H1 (cell line): ENCODE results near the gene MYD88. TPM values are rescaled to one million over a fixed set of nuclear protein-coding genes. Genes with fewer than 3 reads are reported as not detected.

Experiments used
- CBX5 ChIP-seq: fragments of 300-800, 300-1000 bp; sonication (generic); IDR thresholded peaks from 2 replicates; pipeline ENCODE4 v1.7.1; 2016; ENCODE audit warnings: antibody characterized with exemption, low read length, low read depth
- EGR1 ChIP-seq: IDR thresholded peaks from 2 replicates; pipeline ENCODE4 v1.6.1; 2011; ENCODE audit warnings: low read depth, low read length, borderline replicate concordance
- RXRA ChIP-seq: IDR thresholded peaks from 2 replicates; pipeline ENCODE4 v1.6.1; 2011; ENCODE audit warnings: low read depth, mild to moderate bottlenecking, low read length, moderate library complexity; ENCODE audit not compliant: insufficient read depth
- SIRT6 ChIP-seq: IDR thresholded peaks from one replicate; pipeline ENCODE4 v1.7.1; 2012; ENCODE audit warnings: low read length, inconsistent platforms
- SP1 ChIP-seq: IDR thresholded peaks from 2 replicates; pipeline ENCODE4 v1.6.1; 2011; ENCODE audit warnings: low read depth, low read length
- SP2 ChIP-seq: IDR thresholded peaks from 2 replicates; pipeline ENCODE4 v1.6.1; 2012; ENCODE audit warnings: mild to moderate bottlenecking, low read length, inconsistent platforms
- TAF7 ChIP-seq: optimal IDR thresholded peaks from 2 replicates; pipeline ENCODE3; 2011; ENCODE audit warnings: low read depth, mild to moderate bottlenecking, inconsistent platforms, low read length, moderate library complexity, borderline replicate concordance
- polyA plus RNA-seq, 7 experiments: library from polyadenylated mRNA; depleted of rRNA in 3 of 7; stranded (reverse) in 5 of 7; unstranded in 2 of 7; fragments of >200 nt in 5 of 7; fragments of 200-250 nt in 2 of 7; gene quantifications; 1 replicate in 5 of 7; 2 replicates in 1 of 7; 4 replicates in 1 of 7; pipeline versions ENCODE4 v1.2.1 to v1.2.3, GENCODE V29; 2011 to 2013; ENCODE audit warnings: missing spikeins in 2 of 7, mixed read lengths in 2 of 7
- total RNA-seq: library from RNA; stranded (reverse); fragmentation: NEBNext Ultra II Directional; extraction: Animal tissue kit (Norgen Biotek cat#: 25700); gene quantifications from 2 replicates; pipeline ENCODE4 v1.2.1, GENCODE V29; 2021
- TF ChIP-seq, protein P1 (sequence below), 3 experiments: IDR thresholded peaks; 1 replicate in 2 of 3; 2 replicates in 1 of 3; pipeline versions ENCODE4 v1.5.1 to v1.6.1; 2011; ENCODE audit warnings: low read length in 3 of 3, mild to moderate bottlenecking in 3 of 3, inconsistent platforms in 2 of 3, low read depth in 1 of 3, moderate library complexity in 1 of 3; ENCODE audit not compliant: insufficient read depth in 1 of 3; ENCODE audit errors: control extremely low read depth in 1 of 3
- TF ChIP-seq, protein P2 (sequence below): IDR thresholded peaks from 2 replicates; pipeline ENCODE4 v1.6.1; 2012; ENCODE audit warnings: low read length, inconsistent platforms

The MYD88 gene
- total and polyA plus RNA-seq, 2 of the 8 experiments (the other 6 are each of a cell fraction or from before 2014, with no cell fraction given): 22.1 to 22.5 TPM

DNA sequence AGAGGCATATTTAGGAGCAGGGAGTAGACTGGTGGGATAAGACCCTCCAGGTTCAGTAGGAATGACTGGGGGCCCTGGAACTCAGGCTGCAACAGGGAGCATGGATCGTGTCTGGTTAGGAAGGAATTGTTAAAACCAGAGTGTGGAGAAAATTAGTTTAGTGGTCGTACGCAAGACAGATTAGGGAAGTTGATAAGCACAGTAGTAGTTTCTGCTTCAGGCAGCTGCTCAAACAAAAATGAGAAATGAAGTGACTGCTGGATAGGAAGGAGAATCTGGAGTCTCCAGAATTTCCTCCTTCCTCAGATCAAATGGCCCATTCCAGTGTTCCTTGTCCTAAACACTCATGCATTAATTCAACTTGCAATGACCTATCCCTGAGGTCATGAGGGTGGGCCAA lies 11.2 kb downstream of the MYD88 start (continued):
- TF ChIP-seq, protein P1, sequence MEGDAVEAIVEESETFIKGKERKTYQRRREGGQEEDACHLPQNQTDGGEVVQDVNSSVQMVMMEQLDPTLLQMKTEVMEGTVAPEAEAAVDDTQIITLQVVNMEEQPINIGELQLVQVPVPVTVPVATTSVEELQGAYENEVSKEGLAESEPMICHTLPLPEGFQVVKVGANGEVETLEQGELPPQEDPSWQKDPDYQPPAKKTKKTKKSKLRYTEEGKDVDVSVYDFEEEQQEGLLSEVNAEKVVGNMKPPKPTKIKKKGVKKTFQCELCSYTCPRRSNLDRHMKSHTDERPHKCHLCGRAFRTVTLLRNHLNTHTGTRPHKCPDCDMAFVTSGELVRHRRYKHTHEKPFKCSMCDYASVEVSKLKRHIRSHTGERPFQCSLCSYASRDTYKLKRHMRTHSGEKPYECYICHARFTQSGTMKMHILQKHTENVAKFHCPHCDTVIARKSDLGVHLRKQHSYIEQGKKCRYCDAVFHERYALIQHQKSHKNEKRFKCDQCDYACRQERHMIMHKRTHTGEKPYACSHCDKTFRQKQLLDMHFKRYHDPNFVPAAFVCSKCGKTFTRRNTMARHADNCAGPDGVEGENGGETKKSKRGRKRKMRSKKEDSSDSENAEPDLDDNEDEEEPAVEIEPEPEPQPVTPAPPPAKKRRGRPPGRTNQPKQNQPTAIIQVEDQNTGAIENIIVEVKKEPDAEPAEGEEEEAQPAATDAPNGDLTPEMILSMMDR (IDR thresholded peaks at IDR 0.05; ENCODE audit: control extremely low read depth in 1 of 3, insufficient read depth in 1 of 3, low read depth in 1 of 3, low read length in 3 of 3): no peak
- TF ChIP-seq SIRT6 (no peak), SP1 (no peak), EGR1 (no peak), TAF7 (no peak), CBX5 (no peak), RXRA (no peak), SP2 (no peak)
- TF ChIP-seq, protein P2, sequence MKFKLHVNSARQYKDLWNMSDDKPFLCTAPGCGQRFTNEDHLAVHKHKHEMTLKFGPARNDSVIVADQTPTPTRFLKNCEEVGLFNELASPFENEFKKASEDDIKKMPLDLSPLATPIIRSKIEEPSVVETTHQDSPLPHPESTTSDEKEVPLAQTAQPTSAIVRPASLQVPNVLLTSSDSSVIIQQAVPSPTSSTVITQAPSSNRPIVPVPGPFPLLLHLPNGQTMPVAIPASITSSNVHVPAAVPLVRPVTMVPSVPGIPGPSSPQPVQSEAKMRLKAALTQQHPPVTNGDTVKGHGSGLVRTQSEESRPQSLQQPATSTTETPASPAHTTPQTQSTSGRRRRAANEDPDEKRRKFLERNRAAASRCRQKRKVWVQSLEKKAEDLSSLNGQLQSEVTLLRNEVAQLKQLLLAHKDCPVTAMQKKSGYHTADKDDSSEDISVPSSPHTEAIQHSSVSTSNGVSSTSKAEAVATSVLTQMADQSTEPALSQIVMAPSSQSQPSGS: no peak
